PC-9 (cell line): ENCODE results near the gene GRIP2. TPM values are rescaled to one million over a fixed set of nuclear protein-coding genes. Genes with fewer than 3 reads are reported as not detected.

Experiments used
- BruUV-seq: library from RNA; stranded (reverse); fragments of 400-500 nt; replicated peaks from 2 replicates; lab custom pipeline; 2021; lab: Mats Ljungman, UMichigan
- CTCF ChIA-PET: fragments of 300-600 bp; sonication (Branson Sonifier 250); formaldehyde crosslinking; loops from one replicate; lab custom pipeline; 2022; ENCODE audit warnings: antibody characterized with exemption; lab: Charles Lee
- POLR2A ChIA-PET: fragments of 300-600 bp; sonication (Branson Sonifier 250); formaldehyde crosslinking; loops from one replicate; lab custom pipeline; 2022; ENCODE audit warnings: antibody characterized with exemption; ENCODE audit not compliant: unreplicated experiment; lab: Charles Lee
- DNase-seq, 2 experiments: peaks; one replicate each; pipeline versions ENCODE4 v3.0.0 to v3.0.0-alpha.2; 2015 to 2022; ENCODE audit warnings: mixed read lengths in 1 of 2
- H2AFZ ChIP-seq: fragments of 200-600 bp; sonication (generic); 2 replicates; pipeline ENCODE4 v1.8.1; 2017; ENCODE audit warnings: antibody characterized with exemption
- H3F3A ChIP-seq: fragments of 200-600 bp; sonication (generic); 2 replicates; pipeline ENCODE4 v1.8.1; 2017; ENCODE audit warnings: antibody characterized with exemption, mild to moderate bottlenecking, low read depth; ENCODE audit not compliant: insufficient read depth
- H3K27ac ChIP-seq: fragments of 200-600 bp; sonication (generic); 2 replicates; pipeline ENCODE4 v1.6.1; 2016; ENCODE audit warnings: mixed run types
- H3K27me3 ChIP-seq: fragments of 200-600 bp; sonication (generic); 2 replicates; pipeline ENCODE4 v1.6.1; 2016; ENCODE audit warnings: low read depth, mixed run types; ENCODE audit not compliant: insufficient read depth
- H3K36me3 ChIP-seq: fragments of 200-600 bp; sonication (generic); 2 replicates; pipeline ENCODE4 v1.6.1; 2016; ENCODE audit warnings: low read depth, mixed run types
- H3K4me1 ChIP-seq: fragments of 200-600 bp; sonication (generic); replicated peaks from 2 replicates; pipeline ENCODE4 v1.6.1; 2016; ENCODE audit warnings: mixed run types; ENCODE audit not compliant: insufficient read depth
- H3K4me2 ChIP-seq: fragments of 200-600 bp; sonication (generic); 2 replicates; pipeline ENCODE4 v1.6.1; 2017; ENCODE audit warnings: mixed run types
- H3K4me3 ChIP-seq: fragments of 200-600 bp; sonication (generic); 2 replicates; pipeline ENCODE4 v1.6.1; 2016; ENCODE audit warnings: mixed run types
- H3K79me2 ChIP-seq: fragments of 200-600 bp; sonication (generic); 2 replicates; pipeline ENCODE4 v1.6.1; 2017; ENCODE audit warnings: low read depth, mixed run types
- H3K9me2 ChIP-seq: fragments of 200-600 bp; sonication (generic); 2 replicates; pipeline ENCODE4 v1.8.1; 2017; ENCODE audit warnings: mild to moderate bottlenecking; ENCODE audit not compliant: insufficient read depth
- H3K9me3 ChIP-seq: fragments of 200-600 bp; sonication (generic); 2 replicates; pipeline ENCODE4 v1.8.1; 2016; ENCODE audit warnings: low read depth; ENCODE audit not compliant: insufficient read depth
- H4K20me1 ChIP-seq: fragments of 200-600 bp; sonication (generic); 2 replicates; pipeline ENCODE4 v1.8.1; 2017; ENCODE audit not compliant: insufficient read depth
- CTCF ChIP-seq: fragments of 200-600 bp; sonication (generic); conservative IDR thresholded peaks from 2 replicates; pipeline ENCODE4 v1.6.1; 2017; ENCODE audit warnings: mixed run types, antibody characterized with exemption, mild to moderate bottlenecking, moderate library complexity
- EZH2 ChIP-seq: fragments of 200-600 bp; sonication (generic); IDR thresholded peaks from 2 replicates; pipeline ENCODE4 v1.8.0; 2017; ENCODE audit warnings: antibody characterized with exemption, low read depth
- intact Hi-C: fragments of 100-400 bp; cut with micrococcal nuclease; formaldehyde crosslinking; loops from one replicate; pipeline ENCODE4 v1.10.0; 2022; ENCODE audit not compliant: unreplicated experiment
- total RNA-seq: library from RNA; stranded (reverse); gene quantifications from 2 replicates; pipeline ENCODE4 v1.2.3, GENCODE V29; 2021

The GRIP2 gene
- total RNA-seq, 1 experiment from 2014 or later, result not detected

GRCh38 chr3:14487821-14488220 lies 52.3 kb downstream of the GRIP2 start:
- no peaks in the 10 kb centered on the region for H3K79me2 ChIP-seq
- H3K9me3 ChIP-seq, result no peaks in the 10 kb centered on the region
- ChIA-PET POLR2A (no interaction called here), CTCF (no interaction called here)
- TF ChIP-seq EZH2, result no peak
- TF ChIP-seq CTCF, result no peak
- H4K20me1 ChIP-seq, result no peaks in the 10 kb centered on the region
- no TSS peak for BruUV-seq
- H3K27ac ChIP-seq, result no peak overlapping the region
- H3K36me3 ChIP-seq, result peaks cover 14% of the 10 kb centered on the region; the same call in 1 of the 2 replicates
- no peaks in the 10 kb centered on the region for H3K9me2 ChIP-seq
- H3K27me3 ChIP-seq, result no peaks in the 10 kb centered on the region
- H3K4me1 ChIP-seq, result peaks cover 17% of the 10 kb centered on the region
- DNase-seq, result no peak
- H3F3A ChIP-seq, result peaks cover 45% of the 10 kb centered on the region
- intact Hi-C loops, result no loop called here
- no peak overlapping the region for H3K4me3 ChIP-seq
- no peak overlapping the region for H2AFZ ChIP-seq
- no peak overlapping the region for H3K4me2 ChIP-seq

- ChIA-PET POLR2A (no interaction called here), CTCF (interaction anchor here (0.6 kb wide), 1 partner anchor 591 kb away, joined by 3 read pairs; no protein-coding TSS in a partner anchor)
- DNase-seq, result no peak
- no peaks in the 10 kb centered on the region for H3K79me2 ChIP-seq
- no peaks in the 10 kb centered on the region for H3K9me3 ChIP-seq
- H2AFZ ChIP-seq, result no peak overlapping the region
- BruUV-seq, result no TSS peak
- no peaks in the 10 kb centered on the region for H4K20me1 ChIP-seq
- intact Hi-C loops, result no loop called here
- TF ChIP-seq EZH2 (no peak), CTCF (no peak)
- H3F3A ChIP-seq, result peaks cover 45% of the 10 kb centered on the region
- H3K4me2 ChIP-seq, result no peak overlapping the region
- peaks cover 17% of the 10 kb centered on the region for H3K4me1 ChIP-seq
- no peak overlapping the region for H3K4me3 ChIP-seq
- no peaks in the 10 kb centered on the region for H3K9me2 ChIP-seq
- H3K27ac ChIP-seq, result no peak overlapping the region
- peaks cover 14% of the 10 kb centered on the region; the same call in 1 of the 2 replicates for H3K36me3 ChIP-seq
- no peaks in the 10 kb centered on the region for H3K27me3 ChIP-seq
Measured at GRCh38 chr3:14487086-14487485, 53.1 kb downstream of the GRIP2 start.

GRCh38 chr3:14486460-14486859 lies 53.7 kb downstream of the GRIP2 start:
- Histone ChIP-seq H3K4me3 (no peak overlapping the region), H3K79me2 (no peaks in the 10 kb centered on the region), H3K27ac (no peak overlapping the region), H2AFZ (no peak overlapping the region), H3F3A (peaks cover 45% of the 10 kb centered on the region), H3K9me2 (no peaks in the 10 kb centered on the region), H3K4me1 (peaks cover 17% of the 10 kb centered on the region), H4K20me1 (no peaks in the 10 kb centered on the region), H3K27me3 (no peaks in the 10 kb centered on the region), H3K36me3 (peaks cover 14% of the 10 kb centered on the region; the same call in 1 of the 2 replicates), H3K9me3 (no peaks in the 10 kb centered on the region), H3K4me2 (no peak overlapping the region)
- intact Hi-C loops, result no loop called here
- ChIA-PET CTCF (interaction anchor here (0.6 kb wide), 1 partner anchor 590 kb away, joined by 3 read pairs; no protein-coding TSS in a partner anchor), POLR2A (interaction anchor here (0.5 kb wide), 1 partner anchor 198 kb away, joined by 3 read pairs; no protein-coding TSS in a partner anchor)
- no TSS peak for BruUV-seq
- DNase-seq, result no peak
- no peak for TF ChIP-seq EZH2

GRCh38 chr3:14485981-14486380 lies 54.2 kb downstream of the GRIP2 start:
- peaks cover 13% of the 10 kb centered on the region for H3K4me1 ChIP-seq
- CTCF ChIA-PET, result no interaction called here
- no peaks in the 10 kb centered on the region for H3K27me3 ChIP-seq
- H3K9me2 ChIP-seq, result no peaks in the 10 kb centered on the region
- H3F3A ChIP-seq, result peaks cover 41% of the 10 kb centered on the region
- POLR2A ChIA-PET, result interaction anchor here (0.5 kb wide), 1 partner anchor 197 kb away, joined by 3 read pairs; no protein-coding TSS in a partner anchor
- H3K4me3 ChIP-seq, result no peak overlapping the region
- no peaks in the 10 kb centered on the region for H3K9me3 ChIP-seq
- no peaks in the 10 kb centered on the region for H3K79me2 ChIP-seq
- no peak overlapping the region for H3K4me2 ChIP-seq
- 0 out of 2 replicates have a peak, but pooled peaks cover 2% of the 10 kb centered on the region for H4K20me1 ChIP-seq
- no peak overlapping the region for H2AFZ ChIP-seq
- H3K27ac ChIP-seq, result no peak overlapping the region
- BruUV-seq, result no TSS peak
- peaks cover 17% of the 10 kb centered on the region; the same call in 1 of the 2 replicates for H3K36me3 ChIP-seq
- no peak for DNase-seq
- intact Hi-C loops, result no loop called here
- TF ChIP-seq EZH2 (no peak), CTCF (no peak)
